HG03442 (cell line): ENCODE data around the gene PHAX.
"Not testable (repeated sequence)": the region's sequence is repeated elsewhere in the genome, so short reads cannot be mapped to it uniquely, and the experiment has no call there.

Experiments used
- ATAC-seq: cut with Tn5 transposase; IDR thresholded peaks from one replicate; pipeline ENCODE4 v1.9.1; 2021; ENCODE audit warnings: mild to moderate bottlenecking, moderate library complexity; ENCODE audit not compliant: unreplicated experiment

The PHAX gene

GRCh38 chr5:126656401-126657007, 55.8 kb downstream of the PHAX start:
- no peak for ATAC-seq

GRCh38 chr5:126658561-126658960, 57.8 kb downstream of the PHAX start:
- no peak for ATAC-seq

- ATAC-seq, result no peak
Observed at GRCh38 chr5:126659805-126660482, 59.2 kb downstream of the PHAX start.

- ATAC-seq, result no peak
Observed at GRCh38 chr5:126664586-126664985, 63.8 kb downstream of the PHAX start.

- ATAC-seq, result not testable (repeated sequence)
Observed at GRCh38 chr5:126670109-126670508, 69.4 kb downstream of the PHAX start.

GRCh38 chr5:126671681-126672080, 70.9 kb downstream of the PHAX start:
- not testable (repeated sequence) for ATAC-seq

- ATAC-seq, result no peak
Observed at GRCh38 chr5:126673477-126673876, 72.7 kb downstream of the PHAX start.

GRCh38 chr5:126674145-126674544, 73.4 kb downstream of the PHAX start:
- ATAC-seq, result no peak

GRCh38 chr5:126675338-126675737, 74.6 kb downstream of the PHAX start:
- no peak for ATAC-seq

GRCh38 chr5:126676195-126676624, 75.5 kb downstream of the PHAX start:
- peak; percentile 56 for ATAC-seq
